GM10248 (cell line): ENCODE data around the gene SYCN.

Source experiments
- CTCF ChIA-PET: fragments of 300-600 bp; sonication (Branson Sonifier 250); formaldehyde crosslinking; extraction: SDS; loops from one replicate; lab custom pipeline; 2021; ENCODE audit warnings: antibody characterized with exemption; lab: Yijun Ruan, JAX
- POLR2A ChIA-PET: fragments of 350-650 bp; sonication (Branson Sonifier 250); formaldehyde crosslinking; extraction: SDS; loops from one replicate; lab custom pipeline; 2020; ENCODE audit warnings: antibody characterized with exemption; lab: Yijun Ruan, JAX
- DNase-seq: peaks from one replicate; pipeline ENCODE4 v3.0.0; 2012; ENCODE audit errors: extremely low spot score
- CTCF ChIP-seq: IDR thresholded peaks from 2 replicates; pipeline ENCODE4 v1.5.1; 2012; ENCODE audit warnings: mild to moderate bottlenecking, low read depth; ENCODE audit errors: extremely low read depth, missing control alignments, control extremely low read depth

Gene SYCN

GRCh38 chr19:39157275-39157996 lies 46.6 kb downstream of the SYCN start:
- no peak for DNase-seq
- CTCF ChIA-PET, result no interaction called here
- POLR2A ChIA-PET, result no interaction called here

GRCh38 chr19:39156326-39157230 lies 47.5 kb downstream of the SYCN start:
- CTCF ChIA-PET, result no interaction called here
- DNase-seq, result no peak
- POLR2A ChIA-PET, result no interaction called here
- no peak for TF ChIP-seq CTCF

More at GRCh38 chr19:39157275-39157996, 46.6 kb downstream of the SYCN start:
- TF ChIP-seq CTCF, result no peak

GRCh38 chr19:39155741-39156140 lies 48.3 kb downstream of the SYCN start:
- DNase-seq, result no peak
- CTCF ChIA-PET, result no interaction called here
- TF ChIP-seq CTCF, result no peak
- POLR2A ChIA-PET, result no interaction called here

- CTCF ChIA-PET, result no interaction called here
Observed at GRCh38 chr19:39155114-39155700, 48.9 kb downstream of the SYCN start.

GRCh38 chr19:39154629-39155100 lies 49.4 kb downstream of the SYCN start:
- no peak for TF ChIP-seq CTCF
- CTCF ChIA-PET, result interaction anchor here (1.3 kb wide), 1 partner anchor 26 kb away, joined by 3 read pairs; no protein-coding TSS in a partner anchor
- POLR2A ChIA-PET, result no interaction called here
- DNase-seq, result no peak

More at GRCh38 chr19:39155114-39155700, 48.9 kb downstream of the SYCN start:
- POLR2A ChIA-PET, result no interaction called here
- no peak for DNase-seq
- TF ChIP-seq CTCF, result no peak

- no peak for TF ChIP-seq CTCF
- no peak for DNase-seq
- ChIA-PET POLR2A (no interaction called here), CTCF (interaction anchor here (1.3 kb wide), 1 partner anchor 25 kb away, joined by 3 read pairs; no protein-coding TSS in a partner anchor)
Observed at GRCh38 chr19:39154100-39154628, 49.9 kb downstream of the SYCN start.
